Activated T-cell treated with anti-CD3 and anti-CD28 coated beads, Interleukin-2, amount 50 U/mL, for 1 hour (primary cell): ENCODE data around the gene PRPF39.

ENCODE experiments used
- DNase-seq: peaks from one replicate; pipeline ENCODE4 v3.0.0-alpha.2; 2020

Gene PRPF39

DNA sequence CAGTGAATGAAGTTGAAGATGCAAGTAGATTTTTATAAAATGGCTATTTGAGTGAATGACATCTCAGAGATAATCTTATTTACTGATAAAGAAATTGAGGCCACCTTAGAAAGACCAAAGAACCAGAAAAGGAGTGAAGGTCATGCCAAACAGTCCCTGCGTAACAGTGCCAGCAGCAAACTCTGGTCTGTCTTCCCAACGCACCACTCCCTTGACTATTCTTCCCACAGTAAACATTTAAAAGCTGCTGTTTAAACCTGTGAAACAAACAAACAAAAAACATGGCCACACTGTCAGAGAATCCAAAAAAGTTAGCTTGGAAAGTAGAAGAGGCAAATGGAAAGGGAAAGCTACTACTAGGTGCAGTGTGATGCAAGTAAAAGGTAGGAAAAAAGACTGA, 1.5 kb upstream of the PRPF39 start:
- DNase-seq = no peak

DNA sequence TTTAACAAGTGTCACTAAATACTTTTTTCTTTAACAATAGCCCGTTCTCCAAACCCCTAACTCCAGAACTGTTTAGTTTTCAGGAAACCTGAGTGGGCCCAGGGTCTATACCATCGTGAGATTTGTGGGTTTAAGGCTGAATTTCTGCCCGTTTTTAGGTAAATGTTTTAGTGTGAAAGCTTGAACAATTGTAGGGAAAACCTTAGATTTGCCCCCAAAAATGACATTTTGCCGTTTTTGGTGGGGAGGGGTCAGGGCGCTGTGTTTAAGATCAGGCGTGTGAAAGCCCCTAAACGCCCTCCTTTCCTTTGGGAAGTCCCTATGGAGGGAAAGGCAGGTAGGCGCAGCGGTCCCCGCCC, 320 bp upstream of the PRPF39 start:
- DNase-seq = no peak

DNA sequence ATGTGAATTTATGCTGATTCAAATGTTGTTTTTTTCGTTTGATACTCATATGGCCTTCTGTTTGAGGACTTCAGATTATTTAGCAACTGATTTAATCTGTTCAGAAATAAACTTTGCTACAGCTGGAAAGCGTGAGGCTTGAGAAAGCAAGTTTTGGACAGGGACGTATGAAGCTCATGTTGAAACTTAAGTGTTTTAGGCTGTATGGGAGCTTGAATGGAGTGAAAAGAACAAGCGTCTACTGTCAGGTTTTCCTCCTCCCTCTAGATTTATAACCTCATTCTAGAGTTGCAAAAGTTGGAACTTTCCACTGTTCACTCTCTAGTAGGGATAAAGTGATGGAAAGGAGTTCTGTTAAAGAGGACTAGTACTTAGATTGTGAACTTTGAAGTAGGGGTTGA, 1.0 kb downstream of the PRPF39 start:
- no peak for DNase-seq

DNA sequence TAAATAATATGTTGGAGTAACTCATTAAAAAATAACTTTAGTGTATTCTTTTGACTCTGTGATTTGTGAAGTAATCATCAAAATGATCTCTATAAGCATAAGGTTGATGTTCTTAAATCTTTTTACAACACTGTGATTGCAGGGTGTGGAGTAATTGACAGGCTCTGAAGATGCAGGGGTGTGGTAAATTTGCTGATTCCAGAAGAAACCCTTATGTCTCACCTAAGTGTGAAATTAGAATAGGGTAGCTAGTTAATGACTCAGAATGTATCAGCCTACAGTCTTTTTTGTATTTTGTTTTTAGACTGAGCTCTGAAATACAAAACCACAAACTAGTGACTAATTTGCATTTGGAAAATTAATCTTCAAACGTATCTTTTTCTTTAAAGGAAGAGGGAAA, 5.9 kb downstream of the PRPF39 start:
- DNase-seq = no peak

DNA sequence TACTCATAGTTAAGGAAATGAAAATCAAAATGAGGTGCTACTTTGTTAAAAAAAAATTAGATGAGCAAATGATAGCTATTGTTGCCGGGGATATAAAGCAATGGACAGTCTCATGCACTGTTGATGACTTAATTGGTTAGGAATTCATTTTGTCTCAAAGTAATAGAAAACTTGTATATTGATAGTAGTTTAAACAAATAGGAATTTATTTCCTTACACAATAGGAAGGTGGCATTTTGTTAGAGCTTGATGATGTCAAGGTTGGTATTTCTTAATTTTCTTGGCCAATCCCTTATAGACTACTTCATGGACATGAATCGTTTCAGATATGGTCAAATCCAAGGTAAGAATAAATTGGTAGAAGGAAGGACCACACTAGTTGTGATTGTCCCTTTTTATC, 7.8 kb downstream of the PRPF39 start:
- no peak for DNase-seq

DNA sequence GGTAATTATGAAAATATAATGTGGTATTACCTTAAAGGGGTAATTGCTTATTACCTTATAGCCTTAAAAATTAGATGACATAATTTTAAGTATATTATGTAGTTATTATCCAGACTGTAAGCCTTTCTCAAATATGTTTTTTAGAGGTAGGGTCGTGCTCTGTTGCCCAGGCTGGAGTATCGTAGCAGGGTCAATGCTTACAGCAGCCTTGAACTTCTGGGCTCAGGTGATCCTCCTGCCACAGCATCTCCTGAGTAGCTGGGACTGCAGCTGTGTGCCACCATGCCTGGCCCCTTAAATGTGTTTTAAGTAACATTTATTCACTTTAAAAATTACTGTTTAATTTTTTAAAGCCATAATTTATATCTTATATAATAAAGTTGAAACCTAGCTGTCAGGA, 10.4 kb downstream of the PRPF39 start:
- DNase-seq = no peak

DNA sequence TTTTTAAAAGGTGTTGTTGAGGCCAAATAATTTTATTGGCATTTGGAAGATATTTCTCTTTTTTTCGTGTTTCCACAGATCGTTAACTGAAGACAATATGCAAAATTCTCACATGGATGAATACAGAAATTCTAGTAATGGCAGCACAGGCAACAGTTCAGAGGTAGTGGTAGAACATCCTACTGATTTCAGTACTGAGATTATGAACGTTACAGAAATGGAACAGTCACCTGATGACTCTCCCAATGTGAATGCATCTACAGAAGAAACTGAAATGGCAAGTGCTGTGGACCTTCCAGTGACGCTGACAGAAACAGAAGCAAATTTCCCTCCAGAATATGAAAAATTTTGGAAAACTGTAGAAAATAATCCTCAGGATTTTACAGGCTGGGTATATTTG, 11.2 kb downstream of the PRPF39 start:
- no peak for DNase-seq

DNA sequence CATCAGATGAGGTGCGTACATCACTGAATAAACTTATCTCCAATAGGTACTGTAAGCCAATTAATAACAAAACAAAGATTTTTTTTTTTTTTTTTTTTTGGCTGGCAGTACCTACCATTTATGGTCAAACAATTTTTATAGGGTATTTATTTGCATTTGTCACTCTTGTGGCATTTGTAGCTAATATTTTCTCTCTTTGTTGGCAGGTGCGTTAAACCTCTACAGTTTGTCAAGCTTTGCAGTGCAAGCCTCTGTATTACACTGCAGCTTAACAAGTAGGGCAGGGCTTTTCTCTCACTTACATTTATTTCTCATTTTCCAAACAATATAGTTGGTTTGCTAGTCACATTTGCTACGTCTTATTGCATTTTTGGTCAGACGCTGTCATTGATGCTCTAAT, 12.3 kb downstream of the PRPF39 start:
- DNase-seq = no peak

DNA sequence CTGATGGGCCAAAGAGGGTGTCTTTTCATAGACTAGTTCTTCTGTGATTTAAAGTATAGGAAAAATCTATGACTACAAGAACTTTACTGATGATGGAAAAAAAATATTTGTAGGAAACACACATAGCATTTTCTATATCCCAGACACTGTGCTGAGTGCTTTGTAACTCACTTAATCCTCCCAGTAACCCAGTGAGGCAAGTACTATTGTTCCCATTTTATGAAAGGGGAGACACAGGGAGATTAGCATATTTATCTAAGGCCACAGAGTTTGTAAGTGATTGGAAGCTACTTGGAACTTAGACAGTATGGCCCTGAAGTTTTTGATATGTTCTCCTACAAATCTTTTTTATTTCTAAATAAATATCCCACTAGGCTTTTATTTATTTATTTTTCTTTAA, 19.9 kb downstream of the PRPF39 start:
- no peak for DNase-seq

DNA sequence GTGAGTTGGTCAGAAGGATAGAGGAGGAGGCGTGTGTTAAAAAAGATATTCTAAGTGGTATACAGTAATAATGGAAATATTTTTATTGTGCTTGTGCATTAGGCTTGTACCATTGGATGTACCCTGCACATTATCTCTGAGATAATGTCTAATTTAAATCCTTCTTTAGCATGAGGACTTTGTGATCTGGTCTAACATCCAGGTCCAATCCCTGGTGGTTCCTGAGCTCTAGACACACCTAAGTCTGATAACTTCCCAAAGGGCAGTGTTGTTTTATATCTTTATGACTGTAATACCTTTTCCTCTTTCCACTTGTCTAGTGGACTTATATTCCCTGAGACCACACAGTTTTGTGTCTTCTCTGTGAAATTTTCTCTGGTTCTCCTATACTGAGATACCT, 20.6 kb downstream of the PRPF39 start:
- no peak for DNase-seq

DNA sequence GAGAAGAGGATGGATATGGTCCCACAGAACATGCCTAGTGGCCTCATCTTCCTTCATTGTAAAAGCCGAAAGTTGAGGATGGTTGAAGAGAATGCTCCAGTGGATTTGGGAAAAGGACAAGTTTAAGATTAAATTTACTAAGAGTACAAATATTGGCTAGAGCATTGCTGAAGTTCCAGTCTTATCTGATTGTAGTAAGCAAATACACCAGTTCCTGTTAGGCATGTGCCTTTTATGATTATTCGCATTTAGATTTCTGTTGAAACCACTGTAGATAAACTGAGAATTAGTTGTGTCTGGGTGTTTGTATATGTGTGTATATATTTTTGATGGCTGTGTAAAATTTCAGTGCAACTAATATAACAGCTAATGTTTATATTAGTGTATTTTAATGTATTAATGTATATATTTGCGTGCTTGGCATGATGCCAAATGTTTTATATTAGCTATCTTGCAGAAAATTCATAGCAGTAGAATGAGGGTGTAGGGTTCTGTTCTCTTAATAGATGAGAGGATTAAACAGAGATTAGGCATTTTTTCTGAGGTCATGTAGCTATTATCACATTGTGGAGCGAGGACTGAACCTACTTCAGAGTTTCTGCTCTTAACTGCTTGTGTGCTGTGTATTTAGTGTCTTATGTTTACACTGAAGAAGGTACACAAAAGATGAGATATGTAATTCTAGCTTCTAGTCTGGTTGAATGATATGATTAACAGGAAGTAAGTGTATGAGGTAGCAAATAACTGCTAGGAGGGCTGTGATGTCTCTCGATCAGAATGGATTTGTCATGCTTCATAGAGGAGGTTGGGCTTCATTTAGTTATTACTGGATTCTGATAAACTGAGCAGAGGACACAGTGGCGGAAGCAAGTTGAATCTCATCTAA, 29.2 kb downstream of the PRPF39 start:
- DNase-seq = no peak

DNA sequence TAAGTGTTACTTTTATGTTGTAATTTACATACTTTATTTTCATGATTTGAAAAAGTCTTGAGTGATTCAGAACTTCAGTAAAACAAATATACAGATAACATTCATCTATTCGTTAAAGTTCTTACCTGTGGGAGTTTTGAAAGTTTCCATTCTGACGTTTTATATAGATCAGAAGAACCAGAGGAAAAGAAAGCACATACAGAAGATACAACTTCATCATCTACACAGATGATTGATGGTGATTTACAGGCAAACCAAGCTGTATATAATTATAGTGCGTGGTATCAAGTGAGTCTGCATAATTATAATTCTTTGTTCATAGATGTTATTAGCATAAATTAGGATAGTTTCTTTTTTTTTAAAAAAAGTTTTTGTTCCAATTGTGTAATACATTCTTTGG, 30.4 kb downstream of the PRPF39 start:
- no peak for DNase-seq

DNA sequence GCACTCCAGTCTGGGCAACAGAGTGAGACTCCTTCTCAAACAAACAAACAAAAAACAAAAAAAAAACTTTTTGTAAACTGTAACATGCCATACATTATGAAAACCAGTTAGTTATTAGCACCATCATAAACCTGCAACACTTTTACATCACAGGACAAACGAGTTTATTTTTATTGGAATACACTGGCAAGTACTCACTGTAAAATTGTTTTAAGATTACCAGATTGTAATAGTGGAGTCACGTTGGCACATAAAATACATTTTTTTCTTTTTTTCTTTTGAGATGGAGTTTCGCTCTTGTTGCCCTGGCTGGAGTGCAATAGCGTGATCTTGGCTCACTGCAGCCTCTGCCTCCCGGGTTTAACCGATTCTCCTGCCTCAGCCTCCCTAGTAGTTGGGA, 34.7 kb downstream of the PRPF39 start:
- no peak for DNase-seq

DNA sequence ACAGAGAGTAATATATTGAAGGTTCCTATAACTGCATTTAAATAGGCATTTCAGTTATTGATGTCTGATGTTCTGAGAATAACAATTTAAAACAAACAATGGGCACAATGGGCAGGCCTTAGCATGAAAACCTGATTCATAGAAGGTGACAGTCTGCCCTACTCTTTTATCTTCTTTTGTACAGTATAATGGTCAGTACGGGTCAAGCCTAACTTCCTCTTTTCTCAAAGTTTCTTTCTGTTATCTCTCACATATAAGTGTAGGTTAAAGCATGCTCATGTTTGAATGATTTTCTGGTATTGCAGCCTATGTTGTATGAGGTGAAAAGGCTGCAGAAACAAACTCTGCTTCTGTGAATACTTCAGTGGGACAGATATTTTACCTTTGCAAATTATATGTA, 36.2 kb downstream of the PRPF39 start:
- no peak for DNase-seq

DNA sequence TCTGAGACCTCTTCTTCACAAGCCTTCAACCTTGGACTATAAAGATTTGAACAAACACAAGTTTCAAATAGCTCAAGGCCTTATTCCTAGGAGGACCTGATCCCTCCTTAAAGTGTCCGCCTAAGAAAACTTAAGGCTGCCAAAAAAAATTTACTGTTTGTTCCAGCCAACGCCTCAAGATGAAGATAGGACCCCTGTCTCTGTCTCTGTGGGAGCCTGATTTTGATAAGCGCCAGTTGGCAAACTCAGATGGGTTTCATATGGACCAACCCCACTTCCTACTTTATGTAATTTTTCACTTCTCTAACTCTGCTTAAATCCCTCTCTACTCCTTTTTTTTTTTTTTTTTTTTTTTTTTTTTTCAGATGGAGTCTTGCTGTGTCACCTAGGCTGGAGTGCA, 39.4 kb downstream of the PRPF39 start:
- no peak for DNase-seq

DNA sequence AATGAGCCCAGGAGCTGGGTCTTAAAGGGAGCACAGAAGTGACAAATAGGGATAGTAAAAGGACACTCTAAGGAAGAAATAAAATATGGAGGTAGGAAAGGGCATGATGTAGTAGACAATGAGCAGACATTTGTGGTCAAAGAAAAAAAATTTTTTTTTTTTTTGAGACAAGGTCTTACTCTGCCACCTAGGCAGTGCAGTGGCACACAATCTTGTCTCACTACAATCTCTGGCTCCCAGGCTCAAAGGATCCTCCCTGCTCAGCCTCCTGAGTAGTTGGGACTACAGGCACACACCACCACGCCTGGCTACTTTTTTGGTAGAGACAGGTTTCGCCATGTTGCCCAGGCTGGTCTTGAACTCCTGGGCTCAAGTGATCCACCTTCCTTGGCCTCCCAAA, 41.8 kb downstream of the PRPF39 start:
- DNase-seq = no peak

DNA sequence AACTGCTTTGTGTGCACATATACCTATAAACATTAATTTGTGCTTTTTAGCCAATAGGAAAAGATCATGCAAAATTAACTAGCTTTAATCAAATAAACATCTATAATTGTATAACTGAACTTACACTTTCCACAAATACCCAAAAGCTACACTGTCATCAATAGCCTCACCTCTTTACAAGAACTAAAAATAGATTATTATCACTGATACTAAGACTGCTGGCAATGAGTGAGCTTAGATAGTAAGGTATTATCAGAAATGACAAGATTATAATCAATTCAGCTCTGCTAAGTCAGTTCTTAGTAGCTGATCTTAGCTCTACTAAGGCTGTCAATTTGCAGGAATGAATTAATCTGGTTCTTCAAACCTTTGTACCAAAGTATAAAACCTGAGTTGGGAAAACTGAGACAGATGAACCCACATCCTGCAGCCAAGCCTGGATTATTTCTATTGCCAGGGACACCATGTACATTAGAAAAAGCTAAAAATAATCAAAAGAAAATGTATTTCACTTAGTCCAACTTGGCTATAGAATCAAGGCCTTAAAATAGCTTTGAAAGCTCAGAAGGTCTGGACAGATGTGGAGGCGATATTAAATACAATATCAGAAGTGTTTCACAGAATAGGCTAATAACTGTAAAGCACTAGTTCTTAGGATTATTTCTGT, 45.2 kb downstream of the PRPF39 start:
- no peak for DNase-seq

DNA sequence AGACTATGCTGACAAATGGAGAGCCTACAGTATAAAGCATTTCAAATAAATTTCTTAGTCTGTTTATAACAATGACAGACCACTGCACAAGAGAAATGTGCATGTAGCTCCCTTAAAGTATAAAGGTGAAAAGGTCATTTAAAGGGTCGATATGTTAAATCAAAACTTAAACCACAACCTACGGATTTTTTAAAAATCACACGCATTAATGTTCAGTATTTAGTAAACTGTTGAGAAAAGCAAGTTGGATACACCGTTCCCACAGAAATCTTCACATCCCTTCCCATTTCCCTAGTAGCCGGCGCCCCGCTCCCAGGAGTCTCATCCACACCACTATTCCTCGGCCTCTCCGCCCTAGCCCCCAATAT, 49.8 kb downstream of the PRPF39 start:
- no peak for DNase-seq

DNA sequence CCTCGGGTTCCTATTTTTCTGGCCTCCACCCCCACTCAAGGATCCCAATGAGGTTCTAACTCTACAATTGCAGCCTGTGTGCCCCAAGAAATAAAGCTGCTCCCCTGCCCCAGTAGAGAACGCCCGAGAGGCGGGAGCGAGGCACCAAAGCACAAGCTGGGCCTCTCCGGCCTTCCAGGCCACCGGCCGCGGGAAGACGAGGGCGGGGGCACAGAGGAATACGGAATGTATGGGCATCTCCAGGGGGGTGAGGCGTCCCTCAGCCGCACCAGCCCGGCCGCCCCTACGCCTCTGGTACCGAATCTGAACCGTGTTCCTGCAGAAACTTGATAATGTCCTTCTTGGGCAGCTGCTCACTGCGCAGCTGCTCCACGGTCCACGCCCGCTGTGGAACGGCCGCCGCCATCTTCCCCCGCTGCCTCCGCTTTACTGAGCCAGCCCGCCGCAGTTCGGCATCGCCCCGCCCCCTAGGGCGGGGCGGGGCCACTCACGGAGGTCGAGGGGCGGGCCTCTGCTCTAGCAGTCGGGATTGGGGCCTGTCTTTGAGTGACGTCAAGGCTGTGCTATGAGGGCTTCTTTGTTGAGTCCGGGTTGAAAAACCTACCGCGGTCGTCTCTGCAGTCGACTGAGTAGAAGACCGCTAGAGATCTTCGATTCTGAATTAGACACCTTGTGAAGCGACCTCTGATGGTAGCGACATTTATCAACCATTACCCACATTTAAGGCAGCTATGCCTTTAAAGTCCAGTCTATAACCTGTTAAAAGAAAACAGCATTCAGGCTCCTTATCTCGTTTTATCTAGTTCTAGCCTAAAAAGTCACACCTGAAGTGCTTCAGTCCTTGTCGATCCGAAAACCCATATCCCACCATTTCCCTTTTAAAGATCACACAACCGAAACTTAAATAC, 50.4 kb downstream of the PRPF39 start, which contains the start of gene FKBP3:
Gene FKBP3, minus strand, starts transcription at position 431 of the 908 bp plus-strand sequence. Its CDS starts 25 bp downstream, at position 406.
- DNase-seq = peak; percentile 96

DNA sequence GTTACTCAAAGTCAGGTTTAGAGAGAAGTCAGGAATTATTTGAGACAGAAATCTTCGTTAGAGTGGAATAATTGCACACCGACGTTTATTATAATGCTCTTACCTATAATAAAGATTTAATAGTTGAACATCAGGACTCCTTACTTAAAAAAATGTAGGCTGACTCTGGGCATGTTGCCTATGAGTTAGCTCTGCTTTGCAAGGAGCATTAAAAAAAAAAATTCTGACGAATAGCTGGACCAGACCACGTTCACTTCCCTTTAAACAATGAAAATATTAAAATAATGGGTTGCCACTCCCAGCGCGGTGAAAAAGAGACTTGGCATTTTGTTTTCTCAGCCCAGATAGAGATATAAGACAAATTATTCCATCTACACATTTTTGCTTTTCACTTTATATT, 51.2 kb downstream of the PRPF39 start:
- no peak for DNase-seq

DNA sequence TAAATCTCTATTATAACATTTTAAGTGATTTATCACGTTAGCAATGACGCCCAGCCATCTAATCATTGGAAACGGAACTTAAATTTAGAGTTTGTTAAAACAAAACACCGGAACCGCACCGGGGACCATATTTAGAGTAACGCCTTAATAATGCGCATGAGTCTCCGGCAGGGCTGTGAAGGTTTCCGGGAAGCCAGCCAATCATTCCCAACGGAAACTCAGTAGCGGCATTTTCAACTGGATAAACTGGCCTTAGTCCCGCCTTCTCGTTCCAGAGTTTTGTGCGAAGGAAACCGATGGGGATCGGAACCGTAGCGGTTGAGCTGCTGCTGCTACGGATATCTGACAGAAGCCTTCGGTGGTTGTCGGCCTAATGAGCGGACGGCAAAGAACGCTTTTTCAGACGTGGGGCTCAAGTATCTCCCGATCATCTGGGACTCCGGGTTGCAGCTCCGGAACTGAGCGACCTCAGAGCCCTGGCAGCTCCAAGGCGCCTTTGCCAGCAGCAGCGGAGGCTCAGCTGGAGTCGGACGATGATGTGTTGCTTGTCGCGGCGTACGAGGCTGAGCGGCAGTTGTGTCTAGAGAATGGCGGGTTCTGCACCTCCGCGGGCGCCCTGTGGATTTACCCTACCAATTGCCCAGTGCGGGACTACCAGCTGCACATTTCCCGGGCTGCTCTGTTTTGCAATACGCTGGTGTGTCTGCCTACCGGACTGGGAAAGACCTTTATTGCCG, 51.9 kb downstream of the PRPF39 start, which contains the start of gene FANCM:
Gene FANCM, plus strand, starts transcription at position 272 of the 737 bp plus-strand sequence. Its CDS starts 102 bp downstream, at position 374.
- peak; percentile 76 for DNase-seq

DNA sequence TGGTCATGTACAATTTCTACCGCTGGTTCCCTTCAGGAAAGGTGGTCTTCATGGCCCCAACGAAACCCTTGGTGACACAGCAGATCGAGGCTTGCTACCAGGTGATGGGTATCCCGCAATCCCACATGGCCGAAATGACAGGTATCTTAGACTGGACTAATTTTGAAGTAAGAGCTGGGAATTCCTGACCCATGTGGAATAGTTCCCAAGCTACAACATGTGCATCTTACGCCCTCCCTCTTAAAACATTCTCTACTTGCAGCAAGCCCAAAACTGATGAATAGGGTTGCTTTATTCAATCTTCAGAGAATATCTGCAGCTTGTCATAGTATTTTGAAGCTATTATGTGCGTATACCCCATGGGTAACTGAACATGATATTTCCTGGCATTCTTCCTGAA, 52.5 kb downstream of the PRPF39 start:
- no peak for DNase-seq
